HL-60 (cell line): ENCODE measurements around the gene CTNND2.

Experiments
- CTCF ChIP-seq: IDR thresholded peaks from one replicate; pipeline ENCODE4 v1.5.1; 2011; ENCODE audit warnings: low read length, control low read depth, inconsistent platforms; ENCODE audit not compliant: insufficient read depth
- REST ChIP-seq: IDR thresholded peaks from 2 replicates; pipeline ENCODE4 v1.6.1; 2012; ENCODE audit warnings: low read depth; ENCODE audit not compliant: insufficient replicate concordance

- TF ChIP-seq CTCF (no peak), REST (no peak)
Observed at GRCh38 chr5:11007269-11007870, 896.9 kb downstream of the CTNND2 start.
